Activated T-helper 1 cell treated with anti-CD3 and anti-CD28 coated beads, Interleukin-2, amount 50 U/mL, for 16 hours (primary cell): ENCODE measurements around the gene DDX3X.
A peak's percentile ranks its signal among the peaks of the same experiment; 100 is the strongest.
"Not testable (repeated sequence)": the region's sequence is repeated elsewhere in the genome, so short reads cannot be mapped to it uniquely, and the experiment has no call there.

ENCODE experiments used
- DNase-seq, 2 donors: peaks; one replicate each; pipeline ENCODE4 v3.0.0-alpha.2; 2020; ENCODE audit warnings: low read depth in 1 of 2, low spot score in 1 of 2

Gene DDX3X

DNA sequence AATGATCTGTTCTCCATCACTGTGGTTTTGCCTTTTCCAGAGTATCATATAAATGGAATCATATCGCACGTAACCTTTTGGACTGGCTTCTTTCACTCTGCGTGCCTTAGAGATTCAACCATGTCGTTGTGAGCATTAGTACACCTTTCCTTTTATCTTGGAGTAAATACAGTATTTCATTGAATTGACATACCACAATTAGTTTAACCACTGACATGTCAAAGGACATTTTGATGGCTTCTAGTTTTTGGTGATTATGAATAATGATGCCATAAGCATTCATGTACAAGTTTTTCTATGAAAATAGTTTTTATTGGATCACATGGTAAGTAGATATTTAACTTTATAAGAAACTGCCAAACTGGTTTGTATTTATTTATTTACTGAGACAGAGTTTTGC is 35.2 kb downstream of the DDX3X start:
- DNase-seq, result no peak

- not testable (repeated sequence) for DNase-seq
Measured at GRCh38 chrX:41371575-41371974, 37.6 kb downstream of the DDX3X start.

- DNase-seq, result no peak
Measured at GRCh38 chrX:41373989-41374606, 40.1 kb downstream of the DDX3X start.

- DNase-seq, result no peak
Measured at GRCh38 chrX:41377624-41378023, 43.7 kb downstream of the DDX3X start.

- DNase-seq, result no peak
Measured at GRCh38 chrX:41381685-41382084, 47.7 kb downstream of the DDX3X start.

DNA sequence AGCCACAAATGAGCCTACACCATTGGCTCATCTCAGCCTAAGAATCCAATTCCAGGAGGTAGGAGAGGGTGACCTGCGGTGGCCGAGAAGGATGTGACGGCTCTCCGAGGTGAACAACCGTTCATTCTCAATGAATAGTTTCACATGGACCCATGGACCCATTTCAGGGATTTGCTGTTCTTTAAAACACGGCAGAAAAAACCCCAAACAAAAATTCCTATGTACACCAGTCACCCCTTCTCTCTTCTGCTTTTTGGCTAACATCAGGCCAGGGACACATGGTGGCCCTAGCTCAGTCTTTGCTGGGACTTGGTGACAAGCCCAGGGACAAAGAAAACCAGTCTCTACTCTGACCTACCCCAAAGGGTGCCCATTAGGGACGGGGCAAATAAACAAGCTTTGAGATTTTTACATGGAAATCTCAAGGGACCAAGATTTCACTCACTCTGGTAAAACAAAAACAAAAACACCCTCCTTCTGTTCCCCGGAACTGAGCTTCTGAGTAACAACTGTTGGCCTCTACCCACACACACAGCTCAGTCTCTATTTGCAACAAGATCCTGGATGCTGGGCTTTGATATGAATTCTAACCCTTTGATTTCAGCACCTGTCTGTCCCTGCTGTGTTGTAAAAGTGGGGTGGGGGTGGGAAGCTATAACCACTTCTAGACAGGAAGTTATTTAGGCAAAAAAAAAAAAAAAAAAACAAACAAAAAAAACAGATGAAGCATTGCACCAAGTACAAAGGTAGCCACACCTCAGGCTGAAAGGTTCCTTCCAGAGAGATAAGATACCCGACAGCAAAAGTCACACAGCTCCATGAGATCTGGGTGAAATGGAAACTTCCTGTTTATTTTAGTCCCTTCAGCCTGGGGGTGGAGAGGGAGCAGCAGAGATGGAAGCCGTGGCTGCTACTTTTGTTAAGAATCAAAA is 49.0 kb downstream of the DDX3X start:
- DNase-seq, result no peak

GRCh38 chrX:41384051-41384705 is 50.2 kb downstream of the DDX3X start:
- peak; percentile 9 to 34 for DNase-seq

DNA sequence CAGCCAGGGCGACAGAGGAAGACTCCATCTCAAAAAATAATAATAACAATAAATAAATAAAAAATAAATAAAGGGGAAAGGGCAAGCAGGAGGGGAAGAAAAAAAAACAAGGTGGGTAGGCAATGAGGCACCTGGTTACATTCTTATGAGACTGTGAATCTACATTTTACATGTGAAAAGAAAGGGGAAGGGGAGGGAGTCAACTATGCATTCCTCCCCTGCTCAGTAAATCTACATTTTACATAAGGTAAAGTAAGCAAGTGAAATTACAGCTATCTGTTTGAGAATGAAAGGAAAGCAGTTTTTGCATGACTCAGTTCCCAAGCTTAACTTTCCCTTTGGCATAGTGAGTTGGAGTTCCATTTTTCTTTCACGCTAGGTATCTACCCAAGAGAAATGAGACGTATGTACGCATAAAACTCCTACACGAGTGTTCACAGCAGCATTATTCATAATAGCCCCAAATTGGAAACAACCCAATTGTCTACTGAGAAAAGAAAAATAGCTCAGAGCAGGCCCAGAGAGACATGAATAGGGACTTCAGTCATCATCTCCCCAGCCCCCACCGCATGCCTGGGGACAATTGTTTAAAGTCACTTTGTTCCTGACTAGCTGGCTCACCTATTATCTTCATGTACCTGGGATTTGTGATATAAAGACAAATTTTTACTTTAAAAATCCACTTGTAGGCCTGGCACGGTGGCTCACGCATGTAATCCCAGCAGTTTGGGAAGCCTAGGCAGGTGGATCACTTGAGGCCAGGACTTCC is 52.4 kb downstream of the DDX3X start:
- no peak for DNase-seq

DNA sequence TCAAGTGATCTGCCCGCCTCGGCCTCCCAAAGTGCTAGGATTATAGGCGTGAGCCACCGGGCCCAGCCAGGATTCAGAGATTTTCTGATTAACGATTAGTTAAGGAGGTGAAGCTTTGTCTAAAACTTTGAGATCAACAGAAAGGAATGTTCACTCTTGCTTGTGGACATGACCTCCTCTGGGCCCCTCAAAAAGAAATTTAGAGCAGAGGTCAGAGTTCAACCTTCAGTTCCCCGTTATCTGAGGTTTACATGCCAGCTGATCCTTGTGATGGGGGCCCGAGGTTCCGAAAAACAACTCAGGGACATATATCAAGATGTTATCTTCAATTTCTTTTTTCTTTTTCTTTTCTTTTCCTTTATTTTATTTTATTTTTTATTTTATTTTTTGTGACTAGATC is 54.6 kb downstream of the DDX3X start:
- DNase-seq, result no peak

DNA sequence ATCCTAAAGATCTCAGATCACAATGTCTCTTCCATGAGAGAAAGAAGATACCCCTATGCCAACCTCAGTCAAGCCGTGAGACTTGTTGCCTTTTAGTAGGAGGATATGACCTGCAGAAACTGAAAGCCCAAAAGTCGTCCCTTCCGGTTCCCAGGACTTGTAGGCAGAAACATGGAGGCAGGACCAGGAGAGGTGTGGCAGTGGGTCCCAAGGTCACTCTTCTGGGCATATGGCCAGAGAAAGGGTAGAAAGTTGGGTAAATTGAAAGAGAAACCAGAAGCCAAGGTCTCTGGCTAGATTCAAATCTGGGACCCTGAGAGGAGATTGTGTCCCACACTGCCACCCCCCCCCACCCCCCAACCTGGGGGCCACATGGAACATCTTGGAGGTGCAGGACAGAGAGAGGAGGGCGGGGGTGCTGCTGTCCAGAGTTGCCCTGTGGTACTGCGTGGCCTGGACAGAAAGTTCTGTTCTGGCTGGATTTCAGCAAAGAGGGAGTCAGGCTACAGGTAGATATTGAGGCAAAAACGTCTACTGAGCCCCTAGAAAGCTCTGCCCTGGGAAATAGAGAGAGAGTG is 55.4 kb downstream of the DDX3X start:
- no peak for DNase-seq

GRCh38 chrX:41390576-41390975 is 56.6 kb downstream of the DDX3X start:
- DNase-seq, result not testable (repeated sequence)

DNA sequence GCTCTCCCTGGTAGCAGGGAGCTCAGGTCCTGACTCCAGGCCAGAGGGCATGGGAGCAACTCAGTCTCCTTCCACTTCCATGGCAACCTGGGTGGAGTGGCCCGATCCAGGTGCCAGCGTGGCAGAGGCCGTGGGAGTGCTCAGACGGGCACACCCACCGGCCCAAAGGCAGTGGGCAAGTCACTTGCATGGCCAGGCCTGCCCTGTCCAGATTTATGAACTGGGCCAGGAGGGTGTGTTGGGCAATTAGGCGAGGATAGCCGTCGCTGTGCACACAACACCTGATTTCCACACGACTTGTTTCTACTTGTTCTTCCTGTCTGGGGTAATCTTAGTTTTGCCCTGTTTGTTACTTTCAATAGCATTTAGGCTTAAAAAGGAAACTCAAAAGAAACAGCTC is 57.6 kb downstream of the DDX3X start:
- no peak for DNase-seq

- DNase-seq, result no peak
Measured at GRCh38 chrX:41394293-41394692, 60.3 kb downstream of the DDX3X start.

DNA sequence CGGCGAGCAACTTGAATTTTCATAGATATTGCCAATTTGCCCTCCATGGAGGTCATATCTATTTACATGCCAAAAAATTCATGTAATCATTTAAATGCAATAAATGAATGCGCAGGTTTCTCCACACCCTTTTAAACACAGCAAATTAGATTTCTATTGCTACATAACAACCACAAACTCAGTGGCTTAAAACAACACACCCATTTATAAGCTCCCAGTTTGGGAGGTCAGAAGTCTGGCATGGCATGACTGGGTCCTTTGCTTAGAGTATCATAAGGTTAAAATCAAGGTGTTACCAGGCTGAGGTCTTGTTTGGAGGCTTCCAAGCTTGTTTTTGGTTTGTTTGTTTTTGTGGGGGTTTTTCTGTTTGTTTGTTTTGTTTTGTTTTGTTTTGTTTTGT is 63.3 kb downstream of the DDX3X start:
- no peak for DNase-seq

- no peak for DNase-seq
Measured at GRCh38 chrX:41397768-41398167, 63.8 kb downstream of the DDX3X start.

DNA sequence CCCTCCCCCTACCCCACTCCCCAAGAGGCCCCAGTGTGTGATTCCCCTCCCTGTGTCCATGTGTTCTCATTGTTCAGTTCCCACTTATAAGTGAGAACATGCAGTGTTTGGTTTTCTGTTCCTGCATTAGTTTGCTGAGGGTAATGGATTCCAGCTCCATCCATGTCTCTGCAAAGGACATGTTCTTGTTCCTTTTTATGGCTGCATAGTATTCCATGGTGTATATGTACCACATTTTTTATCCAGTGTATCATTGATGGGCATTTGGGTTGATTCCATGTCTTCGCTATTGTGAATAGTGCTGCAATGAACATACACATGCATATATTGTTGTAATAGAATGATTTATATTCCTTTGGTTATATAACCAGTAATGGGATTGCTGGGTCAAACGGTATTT is 68.6 kb downstream of the DDX3X start:
- DNase-seq, result not testable (repeated sequence)

GRCh38 chrX:41405551-41405950 is 71.6 kb downstream of the DDX3X start:
- DNase-seq, result no peak

DNA sequence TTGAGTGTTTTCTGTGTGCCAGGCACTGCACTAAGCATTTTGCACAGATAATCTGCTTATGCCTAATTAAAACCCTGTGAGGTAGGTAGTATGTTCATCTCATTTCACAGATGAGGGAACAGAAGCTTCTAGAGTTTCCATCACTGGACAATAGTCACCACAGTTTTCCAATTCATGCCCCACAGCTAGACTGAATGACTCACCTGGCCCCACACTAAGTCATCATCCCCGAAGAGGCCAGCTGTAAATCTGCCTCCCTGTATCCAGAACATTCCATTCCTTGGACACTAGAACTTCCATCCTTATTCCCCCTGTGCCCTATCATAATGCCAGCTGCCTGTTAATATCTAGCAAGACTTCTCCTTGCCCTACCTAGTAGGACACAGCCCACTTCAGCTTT is 72.2 kb downstream of the DDX3X start:
- no peak for DNase-seq

- no peak for DNase-seq
Measured at GRCh38 chrX:41407816-41408215, 73.9 kb downstream of the DDX3X start.

GRCh38 chrX:41408576-41408975 is 74.6 kb downstream of the DDX3X start:
- DNase-seq, result no peak

DNA sequence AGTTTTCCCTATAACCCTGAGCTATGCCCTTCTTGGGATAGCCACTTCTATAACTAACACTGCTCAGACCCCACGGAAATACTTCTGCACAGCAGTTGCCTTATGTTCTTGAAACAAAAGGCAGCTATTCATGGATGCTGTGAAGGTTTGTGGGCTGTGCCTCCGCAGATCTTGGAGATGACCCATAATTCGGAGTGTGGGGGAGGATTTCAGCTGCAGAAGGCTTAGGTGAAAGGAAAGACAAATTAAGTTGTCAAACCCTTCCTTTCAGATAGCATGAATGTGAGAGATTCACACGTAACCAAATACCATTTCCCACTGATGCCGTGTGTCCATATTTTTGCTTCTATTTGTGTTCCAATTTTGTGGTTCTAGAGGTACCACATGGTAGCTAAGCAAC is 75.0 kb downstream of the DDX3X start:
- DNase-seq, result no peak
